ENCODE results near the gene MYO1D.

MYO1D gene

DNA sequence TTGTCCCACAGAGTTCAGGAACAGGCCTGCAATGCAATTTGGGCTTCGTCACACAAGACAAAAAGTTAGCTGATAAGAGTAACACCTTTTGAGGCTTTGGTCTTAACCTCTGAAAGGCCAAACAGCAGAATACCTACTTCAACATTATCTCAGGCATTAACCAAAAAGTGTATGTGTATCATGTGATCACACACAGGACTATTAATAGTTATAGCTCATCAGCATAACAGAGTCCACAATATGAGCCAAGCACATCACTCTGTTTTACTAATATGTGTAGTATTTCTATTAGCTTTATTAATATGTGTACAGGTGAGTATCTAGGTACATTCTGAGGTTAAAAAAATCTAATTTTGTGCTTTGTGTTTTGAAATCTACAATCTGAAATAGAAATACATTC lies 30.8 kb downstream of the MYO1D start:
- TF ChIP-seq, protein P1, sequence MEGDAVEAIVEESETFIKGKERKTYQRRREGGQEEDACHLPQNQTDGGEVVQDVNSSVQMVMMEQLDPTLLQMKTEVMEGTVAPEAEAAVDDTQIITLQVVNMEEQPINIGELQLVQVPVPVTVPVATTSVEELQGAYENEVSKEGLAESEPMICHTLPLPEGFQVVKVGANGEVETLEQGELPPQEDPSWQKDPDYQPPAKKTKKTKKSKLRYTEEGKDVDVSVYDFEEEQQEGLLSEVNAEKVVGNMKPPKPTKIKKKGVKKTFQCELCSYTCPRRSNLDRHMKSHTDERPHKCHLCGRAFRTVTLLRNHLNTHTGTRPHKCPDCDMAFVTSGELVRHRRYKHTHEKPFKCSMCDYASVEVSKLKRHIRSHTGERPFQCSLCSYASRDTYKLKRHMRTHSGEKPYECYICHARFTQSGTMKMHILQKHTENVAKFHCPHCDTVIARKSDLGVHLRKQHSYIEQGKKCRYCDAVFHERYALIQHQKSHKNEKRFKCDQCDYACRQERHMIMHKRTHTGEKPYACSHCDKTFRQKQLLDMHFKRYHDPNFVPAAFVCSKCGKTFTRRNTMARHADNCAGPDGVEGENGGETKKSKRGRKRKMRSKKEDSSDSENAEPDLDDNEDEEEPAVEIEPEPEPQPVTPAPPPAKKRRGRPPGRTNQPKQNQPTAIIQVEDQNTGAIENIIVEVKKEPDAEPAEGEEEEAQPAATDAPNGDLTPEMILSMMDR (IDR thresholded peaks at IDR 0.05), result no peak

DNA sequence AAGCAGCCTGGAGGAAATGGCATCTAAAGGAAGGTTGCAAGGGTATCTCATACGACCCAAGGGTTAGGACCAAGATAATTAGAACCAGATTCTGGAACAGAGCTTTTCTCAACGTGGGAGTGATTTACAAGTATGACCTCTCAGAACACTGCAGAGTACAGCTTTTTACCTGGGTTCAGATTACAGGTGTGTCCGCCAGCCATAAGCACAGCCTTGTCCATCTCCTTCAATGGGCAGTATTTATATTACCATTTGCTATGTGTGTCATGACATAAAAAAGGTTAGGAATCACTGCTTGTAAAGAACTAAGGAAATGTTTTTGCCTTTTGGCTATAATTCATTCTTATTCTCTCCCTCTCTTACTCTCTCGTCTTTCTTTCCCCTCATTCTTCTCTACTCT lies 36.7 kb downstream of the MYO1D start:
- TF ChIP-seq, protein P1 (IDR thresholded peaks at IDR 0.05), result no peak

DNA sequence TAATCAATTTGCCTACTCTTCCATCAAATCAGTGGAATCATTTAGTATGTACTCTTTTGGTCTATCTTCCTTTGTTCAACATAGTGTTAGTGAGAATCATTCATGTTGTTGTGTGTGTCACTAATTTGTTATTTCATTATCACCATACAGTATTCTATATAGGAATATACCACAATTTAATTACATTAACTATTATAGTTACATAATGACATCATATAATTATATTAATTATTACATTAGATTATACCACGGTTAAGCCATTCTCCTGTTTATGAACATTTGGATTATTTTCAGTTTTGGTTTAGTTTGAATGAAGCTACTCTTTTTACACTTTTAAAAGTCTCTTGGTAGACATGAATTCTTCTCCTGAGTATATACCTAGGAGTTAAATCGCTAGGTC lies 40.4 kb downstream of the MYO1D start:
- TF ChIP-seq, protein P1 (IDR thresholded peaks at IDR 0.05), result no peak

DNA sequence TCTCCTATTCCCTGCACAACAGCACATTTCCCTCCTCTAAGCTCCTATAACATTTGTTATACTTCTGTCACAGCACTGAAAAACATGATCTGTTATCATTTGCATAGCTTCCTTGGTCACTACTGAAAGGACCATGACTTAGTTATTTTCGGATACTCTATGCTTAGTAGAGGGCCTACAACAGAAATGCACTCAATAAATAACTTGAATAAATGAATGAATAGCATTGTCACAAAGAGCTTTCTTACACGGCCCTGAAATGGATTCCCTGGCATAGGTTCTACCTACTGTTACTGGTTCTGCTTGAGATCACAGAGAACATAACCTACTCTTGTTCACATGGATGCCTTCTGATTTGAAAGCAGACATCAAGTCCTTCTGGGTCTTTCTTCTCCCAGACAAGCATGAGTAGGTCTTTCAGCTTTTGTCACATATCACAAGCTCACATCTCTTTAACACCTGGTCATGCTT lies 41.6 kb downstream of the MYO1D start:
- TF ChIP-seq, protein P1 (IDR thresholded peaks at IDR 0.05), result no peak

DNA sequence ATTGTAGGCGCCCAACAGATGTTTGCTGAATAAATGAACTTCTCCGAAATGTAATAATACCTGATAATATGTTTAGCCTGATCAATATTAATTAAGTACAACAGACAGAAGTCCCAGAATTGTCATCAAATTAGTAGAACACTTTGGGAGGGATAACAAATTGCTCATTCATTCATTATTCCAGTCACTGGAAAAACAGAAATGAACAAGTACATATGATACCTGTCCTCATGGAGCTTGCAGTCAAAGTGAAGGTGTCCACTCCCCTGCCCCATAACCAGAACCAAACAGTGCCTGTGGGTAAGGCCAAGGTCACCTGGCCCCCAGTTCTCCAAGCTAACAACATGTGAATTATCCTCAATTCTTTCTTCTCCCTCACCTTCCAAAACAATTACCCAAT lies 42.8 kb downstream of the MYO1D start:
- TF ChIP-seq, protein P1 (IDR thresholded peaks at IDR 0.05), result no peak

DNA sequence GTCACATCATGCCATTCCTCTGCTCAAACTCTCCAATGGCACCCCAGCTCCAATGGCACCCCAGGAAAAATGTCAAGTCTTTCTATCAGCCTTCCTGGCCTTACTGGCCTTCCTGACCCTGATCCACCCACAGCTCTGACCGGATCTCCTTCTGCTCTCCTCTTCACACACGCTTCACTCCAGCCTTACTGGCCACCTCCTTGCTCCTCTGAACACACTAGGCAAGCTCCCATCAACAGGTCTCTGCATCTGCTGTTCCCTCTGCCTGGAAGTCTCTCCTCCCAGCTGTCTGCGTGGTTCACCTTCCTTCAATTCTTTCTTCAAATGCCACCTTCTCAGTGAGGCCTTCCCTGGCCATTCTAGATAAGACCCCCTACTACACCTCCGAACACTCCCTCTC lies 43.4 kb downstream of the MYO1D start:
- TF ChIP-seq, protein P1 (IDR thresholded peaks at IDR 0.05), result no peak

DNA sequence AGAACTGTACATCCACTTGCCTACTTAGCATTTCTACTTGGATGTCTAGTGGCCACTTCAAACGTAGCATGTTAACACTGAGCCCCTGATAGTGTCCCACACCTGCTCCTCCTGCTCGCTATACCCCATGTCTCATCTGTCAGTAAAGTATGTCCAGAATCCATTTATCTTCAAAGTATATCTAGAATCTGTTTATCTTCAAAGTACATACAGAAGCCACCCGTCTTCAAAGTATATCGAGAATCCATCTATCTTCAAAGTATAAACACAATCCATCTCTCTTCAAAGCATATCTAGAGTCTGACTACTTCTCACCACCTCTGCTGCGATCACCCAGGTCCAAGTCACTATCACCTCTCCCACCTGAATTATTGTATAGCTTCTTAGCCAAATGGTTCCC lies 43.8 kb downstream of the MYO1D start:
- TF ChIP-seq, protein P1 (IDR thresholded peaks at IDR 0.05), result no peak

DNA sequence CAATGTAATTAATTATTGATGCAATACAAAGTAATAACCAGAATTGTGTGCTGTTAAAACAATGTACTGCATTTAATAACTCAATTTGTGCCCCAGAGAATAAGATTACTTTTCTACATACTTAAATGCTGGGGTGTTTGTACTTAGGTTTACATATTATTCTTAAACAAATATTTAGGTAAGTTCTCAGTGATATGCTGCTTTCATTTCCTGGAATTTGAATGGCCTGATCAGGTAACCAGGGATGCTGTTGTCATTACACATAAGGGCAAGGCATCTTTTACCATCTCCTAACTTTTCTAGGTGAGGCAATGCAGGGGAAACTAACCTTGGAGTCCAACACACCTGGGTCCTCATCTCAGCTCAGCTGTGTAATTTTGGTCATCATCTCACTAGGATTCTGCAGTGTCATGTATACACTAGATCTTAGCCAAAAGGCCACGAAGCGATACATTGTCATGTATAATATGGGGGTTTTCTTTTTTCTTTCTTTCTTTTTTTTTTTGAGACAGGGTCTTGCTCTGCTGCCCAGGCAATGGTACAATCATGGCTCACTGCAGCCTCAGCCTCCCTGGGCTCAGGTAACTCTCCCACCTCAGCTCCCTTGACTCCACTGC lies 45.2 kb downstream of the MYO1D start:
- TF ChIP-seq, protein P1 (IDR thresholded peaks at IDR 0.05), result no peak
